HepG2 (cell line): Measurements from ENCODE around the gene EBF4. TPM values are rescaled to one million over a fixed set of nuclear protein-coding genes. Genes with fewer than 3 reads are reported as not detected.
A peak's percentile ranks its signal among the peaks of the same experiment; 100 is the strongest.

ENCODE experiments used
- ATF2 ChIP-seq: sonication (generic); formaldehyde crosslinking; IDR thresholded peaks from 2 replicates; pipeline ENCODE4 v1.4.0; 2020; ENCODE audit warnings: missing genetic modification reagents
- ATF7-NPFF ChIP-seq: sonication (generic); formaldehyde crosslinking; IDR thresholded peaks from 2 replicates; pipeline ENCODE4 v1.8.1; 2023; ENCODE audit warnings: mild to moderate bottlenecking, low read depth, missing genetic modification reagents, moderate library complexity
- CC2D1A ChIP-seq: sonication (generic); formaldehyde crosslinking; IDR thresholded peaks from 2 replicates; pipeline ENCODE4 v1.8.1; 2023; ENCODE audit warnings: mild to moderate bottlenecking, missing genetic modification reagents
- CREBL2 ChIP-seq: sonication (generic); formaldehyde crosslinking; IDR thresholded peaks from 2 replicates; pipeline ENCODE4 v1.8.1; 2023; ENCODE audit warnings: missing genetic modification reagents, mild to moderate bottlenecking, borderline replicate concordance
- GFI1 ChIP-seq: sonication (generic); formaldehyde crosslinking; IDR thresholded peaks from 2 replicates; pipeline ENCODE4 v1.5.0; 2020; ENCODE audit warnings: missing genetic modification reagents, mild to moderate bottlenecking, borderline replicate concordance
- GTF2F1 ChIP-seq: fragments of 150-350 bp; IDR thresholded peaks from 2 replicates; pipeline ENCODE4 v1.6.1; 2014; ENCODE audit warnings: low read length
- HBP1 ChIP-seq: IDR thresholded peaks from 2 replicates; pipeline ENCODE4 v1.6.1; 2016; ENCODE audit warnings: low read depth, control low read depth
- HIC2 ChIP-seq: sonication (generic); formaldehyde crosslinking; IDR thresholded peaks from 2 replicates; pipeline ENCODE4 v1.9.0; 2022; ENCODE audit warnings: low read depth, missing genetic modification reagents
- ISX ChIP-seq: sonication (generic); formaldehyde crosslinking; conservative IDR thresholded peaks from 2 replicates; pipeline ENCODE4 v1.5.0; 2020; ENCODE audit warnings: missing genetic modification reagents
- NCOR1 ChIP-seq: fragments of 200-600 bp; sonication (generic); IDR thresholded peaks from 2 replicates; pipeline ENCODE4 v1.7.0; 2017; ENCODE audit warnings: antibody characterized with exemption, low read length, borderline replicate concordance
- NFE2L2 ChIP-seq: fragments of 150-350 bp; IDR thresholded peaks from 2 replicates; pipeline ENCODE4 v1.6.1; 2014; ENCODE audit warnings: low read length
- POGZ ChIP-seq: sonication (generic); formaldehyde crosslinking; IDR thresholded peaks from 2 replicates; pipeline ENCODE4 v1.4.0; 2020; ENCODE audit warnings: mild to moderate bottlenecking, missing genetic modification reagents
- TBX2 ChIP-seq: sonication (generic); formaldehyde crosslinking; IDR thresholded peaks from 2 replicates; pipeline ENCODE4 v1.5.0; 2020; ENCODE audit warnings: missing genetic modification reagents, mild to moderate bottlenecking, borderline replicate concordance
- TEF ChIP-seq: sonication (generic); formaldehyde crosslinking; IDR thresholded peaks from 2 replicates; pipeline ENCODE4 v1.5.0; 2020; ENCODE audit warnings: missing genetic modification reagents
- ZBTB33 ChIP-seq: sonication (generic); formaldehyde crosslinking; IDR thresholded peaks from 2 replicates; pipeline ENCODE4 v1.4.0; 2020; ENCODE audit warnings: missing genetic modification reagents
- ZNF138 ChIP-seq: sonication (generic); formaldehyde crosslinking; IDR thresholded peaks from 2 replicates; pipeline ENCODE4 v1.5.0; 2020; ENCODE audit warnings: mild to moderate bottlenecking, low read depth, missing genetic modification reagents
- ZNF205 ChIP-seq: IDR thresholded peaks from 2 replicates; pipeline ENCODE4 v1.6.1; 2018; ENCODE audit warnings: missing biosample characterization, missing genetic modification reagents
- ZNF274 ChIP-seq: sonication (generic); formaldehyde crosslinking; IDR thresholded peaks from 2 replicates; pipeline ENCODE4 v1.5.1; 2020; ENCODE audit warnings: mild to moderate bottlenecking, missing genetic modification reagents
- ZNF3 ChIP-seq: IDR thresholded peaks from 2 replicates; pipeline ENCODE4 v1.7.0; 2017; ENCODE audit warnings: inconsistent platforms
- ZNF576 ChIP-seq: sonication (generic); formaldehyde crosslinking; IDR thresholded peaks from 2 replicates; pipeline ENCODE4 v1.4.0; 2020; ENCODE audit warnings: mild to moderate bottlenecking, missing genetic modification reagents
- ZNF629 ChIP-seq: sonication (generic); formaldehyde crosslinking; conservative IDR thresholded peaks from 2 replicates; pipeline ENCODE4 v1.5.0; 2020; ENCODE audit warnings: missing genetic modification reagents
- polyA plus RNA-seq, 8 experiments: library from polyadenylated mRNA; depleted of rRNA in 3 of 8; stranded (reverse) in 7 of 8; unstranded in 1 of 8; fragments of >200 nt; fragmentation: Illumina TruSeq in 4 of 8; extraction: Trizol in 4 of 8; gene quantifications; 2 replicates each; pipeline versions ENCODE4 v1.2.1 to v1.2.3, GENCODE V29; 2011 to 2016; ENCODE audit warnings: low read depth in 4 of 8, missing spikeins in 1 of 8, mixed read lengths in 1 of 8; ENCODE audit not compliant: insufficient read depth in 1 of 8
- total RNA-seq, 5 experiments: library from RNA; depleted of rRNA; stranded (reverse); fragments of >200 nt; fragmentation: Illumina TruSeq; extraction: Trizol; gene quantifications; 2 replicates each; pipeline ENCODE4 v1.2.3, GENCODE V29; 2016; ENCODE audit warnings: low read depth in 1 of 5

Gene EBF4
- total and polyA plus RNA-seq, 2 of the 13 experiments (the other 11 are each of a cell fraction or from before 2014, with no cell fraction given), result 0.84 to 2.2 TPM

- TF ChIP-seq HBP1 (peak; percentile 99), ATF7-NPFF (peak; percentile 96), CC2D1A (no peak; the same call in none of the 2 replicates), ZNF629 (CRISPR knock-in tag) (no peak), GFI1 (CRISPR knock-in tag) (peak; percentile 69), ISX (CRISPR knock-in tag) (peak; percentile 55; the same call in 1 of the 2 replicates), ZNF3 (CRISPR knock-in tag) (peak; percentile 32; the same call in 1 of the 2 replicates), POGZ (CRISPR knock-in tag) (peak; percentile 98), HIC2 (CRISPR knock-in tag) (0 out of 2 replicates have a peak, but pooled peaks have one; percentile 18), TBX2 (CRISPR knock-in tag) (peak; percentile 91), ZNF274 (CRISPR knock-in tag) (peak; percentile 90), ZNF576 (CRISPR knock-in tag) (0 out of 2 replicates have a peak, but pooled peaks have one; percentile 31), NCOR1 (peak; percentile 33; the same call in 1 of the 2 replicates), ATF2 (CRISPR knock-in tag) (peak; percentile 89), ZNF205 (CRISPR knock-in tag) (peak; percentile 55; the same call in 1 of the 2 replicates), ZBTB33 (CRISPR knock-in tag) (0 out of 2 replicates have a peak, but pooled peaks have one; percentile 49), ZNF138 (CRISPR knock-in tag) (no peak; the same call in 1 of the 2 replicates), CREBL2 (CRISPR knock-in tag) (peak; percentile 96), TEF (no peak), GTF2F1 (0 out of 2 replicates have a peak, but pooled peaks have one; percentile 47), NFE2L2 (0 out of 2 replicates have a peak, but pooled peaks have one; percentile 5)
Observed at GRCh38 chr20:2663887-2664719, 28.5 kb upstream of the EBF4 start, which contains the start of gene IDH3B (continued).
